Panc1 (cell line): ENCODE measurements around the gene LRRC42. TPM values are rescaled to one million over a fixed set of nuclear protein-coding genes. Genes with fewer than 3 reads are reported as not detected.

Experiments
- ATAC-seq: fragments of 200-7000 bp; cut with Tn5 transposase; 2 replicates; pipeline ENCODE4 v1.9.1; 2020; ENCODE audit warnings: mild to moderate bottlenecking, moderate library complexity
- BruUV-seq: library from RNA; stranded (reverse); fragments of 400-500 nt; replicated peaks from 2 replicates; lab custom pipeline; 2021; lab: Mats Ljungman, UMichigan
- CTCF ChIA-PET: fragments of 300-600 bp; sonication (Branson Sonifier 250); formaldehyde crosslinking; loops from one replicate; lab custom pipeline; 2022; ENCODE audit warnings: antibody characterized with exemption; lab: Charles Lee
- POLR2A ChIA-PET: fragments of 300-600 bp; sonication (Branson Sonifier 250); formaldehyde crosslinking; loops from one replicate; lab custom pipeline; 2022; ENCODE audit warnings: antibody characterized with exemption; lab: Charles Lee
- DNase-seq: peaks from one replicate; pipeline ENCODE4 v3.0.0-alpha.2; 2010; ENCODE audit warnings: low read depth, low spot score
- H3K27ac ChIP-seq: 2 replicates; pipeline ENCODE4 v1.5.1; 2011; ENCODE audit warnings: mild to moderate bottlenecking, low read length, inconsistent platforms
- H3K27me3 ChIP-seq: fragments of 200-500 bp; sonication (Bioruptor generic); 2 replicates; pipeline ENCODE4 v1.6.0; 2014; ENCODE audit warnings: low read length, inconsistent platforms; ENCODE audit not compliant: control insufficient read depth, insufficient read depth
- H3K36me3 ChIP-seq: fragments of 200-500 bp; sonication (Bioruptor generic); 2 replicates; pipeline ENCODE4 v1.5.1; 2014; ENCODE audit warnings: inconsistent platforms, mild to moderate bottlenecking, low read length, moderate library complexity; ENCODE audit not compliant: control insufficient read depth, insufficient read depth
- H3K4me1 ChIP-seq: 2 replicates; pipeline ENCODE4 v1.5.1; 2011; ENCODE audit warnings: inconsistent platforms, mild to moderate bottlenecking, low read length, moderate library complexity; ENCODE audit not compliant: control insufficient read depth, insufficient read depth
- H3K4me3 ChIP-seq, 2 experiments: 2 replicates each; pipeline ENCODE4 v1.5.1; 2011 to 2012; ENCODE audit warnings: low read depth in 2 of 2, low read length in 2 of 2, mild to moderate bottlenecking in 2 of 2, inconsistent platforms in 1 of 2, moderate library complexity in 1 of 2
- H3K9me3 ChIP-seq: fragments of 200-500 bp; sonication (Bioruptor generic); 2 replicates; pipeline ENCODE4 v1.5.1; 2014; ENCODE audit warnings: low read depth, mild to moderate bottlenecking, inconsistent platforms, low read length, moderate library complexity; ENCODE audit not compliant: control insufficient read depth, insufficient read depth
- POLR2AphosphoS5 ChIP-seq: IDR thresholded peaks from 2 replicates; pipeline ENCODE4 v1.6.1; 2012; ENCODE audit warnings: mild to moderate bottlenecking, low read depth, low read length, moderate library complexity
- REST ChIP-seq, 2 experiments: IDR thresholded peaks; 2 replicates each; pipeline ENCODE4 v1.6.1; 2011 to 2012; ENCODE audit warnings: low read depth in 2 of 2, control low read depth in 1 of 2, low read length in 1 of 2, mild to moderate bottlenecking in 1 of 2, moderate library complexity in 1 of 2; ENCODE audit not compliant: insufficient read depth in 1 of 2
- SIN3A ChIP-seq: IDR thresholded peaks from 2 replicates; pipeline ENCODE4 v1.6.1; 2012; ENCODE audit warnings: low read depth, mild to moderate bottlenecking, low read length, moderate library complexity, borderline replicate concordance; ENCODE audit not compliant: insufficient read depth
- TCF7L2 ChIP-seq: IDR thresholded peaks from 2 replicates; pipeline ENCODE4 v1.6.1; 2011; ENCODE audit warnings: mild to moderate bottlenecking, low read depth, low read length, inconsistent platforms
- in situ Hi-C: cut with HindIII; loops from 2 replicates; pipeline ENCODE4 v1.10.0; 2016; ENCODE audit warnings: low sequenced_read_pairs, low pct_unique_long_range_greater_than_20kb
- intact Hi-C: fragments of 100-400 bp; cut with micrococcal nuclease; formaldehyde crosslinking; loops from one replicate; pipeline ENCODE4 v1.10.0; 2022; ENCODE audit not compliant: unreplicated experiment
- total RNA-seq: library from RNA; stranded (reverse); gene quantifications from one replicate; pipeline ENCODE4 v1.2.1, GENCODE V29; 2021; ENCODE audit not compliant: unreplicated experiment
- TF ChIP-seq, protein P1 (sequence below): fragments of 450-650 bp; IDR thresholded peaks from 2 replicates; pipeline ENCODE4 v1.5.1; 2017; ENCODE audit warnings: mild to moderate bottlenecking

The LRRC42 gene
- total RNA-seq, 1 experiment from 2014 or later: 41.0 TPM

GRCh38 chr1:54010415-54011117, 64.4 kb downstream of the LRRC42 start:
- no peaks in the 10 kb centered on the region for H3K9me3 ChIP-seq
- H3K4me3 ChIP-seq: no peak overlapping the region
- ChIA-PET POLR2A (no interaction called here), CTCF (no interaction called here)
- DNase-seq (no peak), ATAC-seq (no peak)
- no peak for TF ChIP-seq SIN3A
- no peak for TF ChIP-seq POLR2AphosphoS5
- TF ChIP-seq TCF7L2: no peak
- no peak for TF ChIP-seq REST (IDR thresholded peaks at IDR 0.05; ENCODE audit: insufficient read depth in 1 of 2, low read depth in 2 of 2, low read length in 1 of 2)
- TF ChIP-seq, protein P1, sequence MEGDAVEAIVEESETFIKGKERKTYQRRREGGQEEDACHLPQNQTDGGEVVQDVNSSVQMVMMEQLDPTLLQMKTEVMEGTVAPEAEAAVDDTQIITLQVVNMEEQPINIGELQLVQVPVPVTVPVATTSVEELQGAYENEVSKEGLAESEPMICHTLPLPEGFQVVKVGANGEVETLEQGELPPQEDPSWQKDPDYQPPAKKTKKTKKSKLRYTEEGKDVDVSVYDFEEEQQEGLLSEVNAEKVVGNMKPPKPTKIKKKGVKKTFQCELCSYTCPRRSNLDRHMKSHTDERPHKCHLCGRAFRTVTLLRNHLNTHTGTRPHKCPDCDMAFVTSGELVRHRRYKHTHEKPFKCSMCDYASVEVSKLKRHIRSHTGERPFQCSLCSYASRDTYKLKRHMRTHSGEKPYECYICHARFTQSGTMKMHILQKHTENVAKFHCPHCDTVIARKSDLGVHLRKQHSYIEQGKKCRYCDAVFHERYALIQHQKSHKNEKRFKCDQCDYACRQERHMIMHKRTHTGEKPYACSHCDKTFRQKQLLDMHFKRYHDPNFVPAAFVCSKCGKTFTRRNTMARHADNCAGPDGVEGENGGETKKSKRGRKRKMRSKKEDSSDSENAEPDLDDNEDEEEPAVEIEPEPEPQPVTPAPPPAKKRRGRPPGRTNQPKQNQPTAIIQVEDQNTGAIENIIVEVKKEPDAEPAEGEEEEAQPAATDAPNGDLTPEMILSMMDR: no peak
- H3K27me3 ChIP-seq: no peaks in the 10 kb centered on the region
- no TSS peak for BruUV-seq
- H3K27ac ChIP-seq: no peak overlapping the region
- H3K36me3 ChIP-seq: no peaks in the 10 kb centered on the region
- intact Hi-C loops (no loop called here), in situ Hi-C loops (no loop called here)
- no peaks in the 10 kb centered on the region for H3K4me1 ChIP-seq

DNA sequence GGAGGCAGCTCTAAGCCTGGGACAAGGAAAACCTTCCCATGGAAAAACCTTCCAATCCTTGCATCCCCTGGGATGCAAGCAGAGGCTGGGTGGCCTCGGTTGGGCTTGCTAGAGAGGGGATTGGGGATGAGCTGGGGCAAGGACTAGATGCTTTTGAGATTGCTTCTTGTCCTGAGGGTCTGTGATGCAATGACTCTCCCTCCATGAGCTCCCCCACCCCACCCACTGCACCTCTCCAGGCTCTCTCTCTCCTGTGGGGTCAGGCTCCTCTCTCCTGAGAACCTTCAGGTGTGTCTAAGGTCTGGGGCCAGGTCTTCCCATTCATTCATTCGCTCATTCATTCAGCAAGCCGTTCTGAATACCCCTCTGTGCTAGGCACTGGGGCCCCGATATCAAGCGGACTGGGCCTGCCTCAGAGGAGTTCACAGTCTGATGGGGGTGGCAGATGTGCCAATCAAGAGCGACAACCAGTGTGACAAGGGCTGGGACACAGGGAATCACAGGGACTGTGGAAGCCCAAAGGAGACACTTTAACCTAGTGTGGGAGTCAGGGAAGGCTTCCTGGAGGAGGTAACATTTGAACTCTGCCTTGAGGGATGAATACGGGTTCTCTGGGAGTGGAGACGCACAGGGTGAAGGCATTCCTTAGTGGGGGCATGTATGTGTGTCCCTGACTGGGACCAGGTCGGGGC, 65.3 kb downstream of the LRRC42 start:
- ChIA-PET CTCF (no interaction called here), POLR2A (no interaction called here)
- Histone ChIP-seq H3K27ac (no peak overlapping the region), H3K36me3 (no peaks in the 10 kb centered on the region), H3K27me3 (no peaks in the 10 kb centered on the region), H3K4me1 (peaks cover 5% of the 10 kb centered on the region; the same call in 1 of the 2 replicates), H3K9me3 (no peaks in the 10 kb centered on the region), H3K4me3 (no peak overlapping the region)
- intact Hi-C loops (no loop called here), in situ Hi-C loops (no loop called here)
- TF ChIP-seq TCF7L2: no peak
- TF ChIP-seq, protein P1: no peak
- TF ChIP-seq REST (IDR thresholded peaks at IDR 0.05; ENCODE audit: insufficient read depth in 1 of 2, low read depth in 2 of 2, low read length in 1 of 2): no peak
- no peak for TF ChIP-seq SIN3A
- TF ChIP-seq POLR2AphosphoS5: no peak
- ATAC-seq (no peak), DNase-seq (no peak)
- no TSS peak for BruUV-seq
